H1 (cell line): ENCODE measurements around the gene KLF6. TPM values are rescaled to one million over a fixed set of nuclear protein-coding genes. Genes with fewer than 3 reads are reported as not detected.
A peak's percentile ranks its signal among the peaks of the same experiment; 100 is the strongest.

Experiments used
- CHD1 ChIP-seq: IDR thresholded peaks from 2 replicates; pipeline ENCODE4 v1.6.1; 2012; ENCODE audit warnings: low read depth, low read length, improper control_type of control experiment
- CHD2 ChIP-seq: IDR thresholded peaks from 2 replicates; pipeline ENCODE4 v1.6.1; 2012; ENCODE audit warnings: low read length, improper control_type of control experiment
- CTBP2 ChIP-seq: IDR thresholded peaks from 2 replicates; pipeline ENCODE4 v1.7.0; 2011; ENCODE audit warnings: borderline replicate concordance, mild to moderate bottlenecking, moderate library complexity, mixed read lengths, low read length; ENCODE audit not compliant: insufficient read depth, insufficient read length
- CTCF ChIP-seq, 3 experiments: IDR thresholded peaks; 1 replicate in 2 of 3; 2 replicates in 1 of 3; pipeline versions ENCODE4 v1.5.1 to v1.6.1; 2011; ENCODE audit warnings: low read length in 3 of 3, mild to moderate bottlenecking in 3 of 3, inconsistent platforms in 2 of 3, low read depth in 1 of 3, moderate library complexity in 1 of 3; ENCODE audit not compliant: insufficient read depth in 1 of 3; ENCODE audit errors: control extremely low read depth in 1 of 3
- EGR1 ChIP-seq: IDR thresholded peaks from 2 replicates; pipeline ENCODE4 v1.6.1; 2011; ENCODE audit warnings: low read depth, low read length, borderline replicate concordance
- EZH2 ChIP-seq: fragments of 200-600 bp; sonication (generic); IDR thresholded peaks from 2 replicates; pipeline ENCODE4 v1.7.1; 2012; ENCODE audit warnings: low read depth, mild to moderate bottlenecking, moderate library complexity, low read length, inconsistent platforms; ENCODE audit not compliant: severe bottlenecking
- GTF2F1 ChIP-seq: IDR thresholded peaks from 2 replicates; pipeline ENCODE4 v1.6.1; 2012; ENCODE audit warnings: low read depth, low read length, improper control_type of control experiment, borderline replicate concordance
- JUN ChIP-seq: IDR thresholded peaks from 2 replicates; pipeline ENCODE4 v1.6.1; 2011; ENCODE audit warnings: low read depth, mild to moderate bottlenecking, improper control_type of control experiment, low read length
- JUND ChIP-seq: IDR thresholded peaks from 2 replicates; pipeline ENCODE4 v1.6.1; 2011; ENCODE audit warnings: mild to moderate bottlenecking, improper control_type of control experiment, low read length
- MAX ChIP-seq: IDR thresholded peaks from 2 replicates; pipeline ENCODE4 v1.6.1; 2012; ENCODE audit warnings: inconsistent platforms
- PHF8 ChIP-seq: fragments of 200-600 bp; sonication (generic); conservative IDR thresholded peaks from 2 replicates; pipeline ENCODE4 v1.7.1; 2012; ENCODE audit warnings: low read depth, mild to moderate bottlenecking, inconsistent platforms, low read length, moderate library complexity
- POLR2A ChIP-seq, 2 experiments: IDR thresholded peaks; 1 replicate in 1 of 2; 2 replicates in 1 of 2; pipeline ENCODE4 v1.6.1; 2011; ENCODE audit warnings: low read depth in 2 of 2, low read length in 2 of 2, mild to moderate bottlenecking in 2 of 2; ENCODE audit errors: control extremely low read depth in 1 of 2
- POLR2AphosphoS5 ChIP-seq: IDR thresholded peaks from 2 replicates; pipeline ENCODE4 v1.6.1; 2011; ENCODE audit warnings: low read depth, low read length
- POU5F1 ChIP-seq: IDR thresholded peaks from 2 replicates; pipeline ENCODE4 v1.6.1; 2011; ENCODE audit warnings: low read depth, mild to moderate bottlenecking, low read length, moderate library complexity
- RFX5 ChIP-seq: IDR thresholded peaks from 2 replicates; pipeline ENCODE4 v1.6.1; 2011; ENCODE audit warnings: low read depth, low read length, improper control_type of control experiment, borderline replicate concordance
- SIRT6 ChIP-seq: IDR thresholded peaks from one replicate; pipeline ENCODE4 v1.7.1; 2012; ENCODE audit warnings: low read length, inconsistent platforms
- SIX5 ChIP-seq: IDR thresholded peaks from 2 replicates; pipeline ENCODE4 v1.6.1; 2011; ENCODE audit warnings: mild to moderate bottlenecking, low read depth, low read length
- SP1 ChIP-seq: IDR thresholded peaks from 2 replicates; pipeline ENCODE4 v1.6.1; 2011; ENCODE audit warnings: low read depth, low read length
- SUZ12 ChIP-seq: fragments of 200-600 bp; sonication (generic); IDR thresholded peaks from 2 replicates; pipeline ENCODE4 v1.6.1; 2012; ENCODE audit warnings: mild to moderate bottlenecking, inconsistent platforms, low read length, moderate library complexity, mixed read lengths
- TBP ChIP-seq: IDR thresholded peaks from 2 replicates; pipeline ENCODE4 v1.6.1; 2011; ENCODE audit warnings: low read depth, low read length, improper control_type of control experiment
- TCF12 ChIP-seq: IDR thresholded peaks from 2 replicates; pipeline ENCODE4 v1.6.1; 2011; ENCODE audit warnings: low read depth, mild to moderate bottlenecking, low read length
- TEAD4 ChIP-seq: IDR thresholded peaks from 2 replicates; pipeline ENCODE4 v1.6.1; 2012; ENCODE audit warnings: low read depth, low read length, inconsistent platforms, mixed read lengths
- ZNF274 ChIP-seq: IDR thresholded peaks from 2 replicates; pipeline ENCODE4 v1.7.0; 2012; ENCODE audit warnings: low read length, borderline replicate concordance; ENCODE audit errors: extremely low read depth
- polyA plus RNA-seq, 7 experiments: library from polyadenylated mRNA; depleted of rRNA in 3 of 7; stranded (reverse) in 5 of 7; unstranded in 2 of 7; fragments of >200 nt in 5 of 7; fragments of 200-250 nt in 2 of 7; gene quantifications; 1 replicate in 5 of 7; 2 replicates in 1 of 7; 4 replicates in 1 of 7; pipeline versions ENCODE4 v1.2.1 to v1.2.3, GENCODE V29; 2011 to 2013; ENCODE audit warnings: missing spikeins in 2 of 7, mixed read lengths in 2 of 7
- total RNA-seq: library from RNA; stranded (reverse); fragmentation: NEBNext Ultra II Directional; extraction: Animal tissue kit (Norgen Biotek cat#: 25700); gene quantifications from 2 replicates; pipeline ENCODE4 v1.2.1, GENCODE V29; 2021
- TF ChIP-seq, protein P1 (sequence below): IDR thresholded peaks from 2 replicates; pipeline ENCODE4 v1.6.1; 2011; ENCODE audit warnings: low read depth, mild to moderate bottlenecking, low read length; ENCODE audit not compliant: insufficient read depth

The KLF6 gene
- total and polyA plus RNA-seq, 2 of the 8 experiments (the other 6 are each of a cell fraction or from before 2014, with no cell fraction given), result 5.7 to 19.5 TPM

DNA sequence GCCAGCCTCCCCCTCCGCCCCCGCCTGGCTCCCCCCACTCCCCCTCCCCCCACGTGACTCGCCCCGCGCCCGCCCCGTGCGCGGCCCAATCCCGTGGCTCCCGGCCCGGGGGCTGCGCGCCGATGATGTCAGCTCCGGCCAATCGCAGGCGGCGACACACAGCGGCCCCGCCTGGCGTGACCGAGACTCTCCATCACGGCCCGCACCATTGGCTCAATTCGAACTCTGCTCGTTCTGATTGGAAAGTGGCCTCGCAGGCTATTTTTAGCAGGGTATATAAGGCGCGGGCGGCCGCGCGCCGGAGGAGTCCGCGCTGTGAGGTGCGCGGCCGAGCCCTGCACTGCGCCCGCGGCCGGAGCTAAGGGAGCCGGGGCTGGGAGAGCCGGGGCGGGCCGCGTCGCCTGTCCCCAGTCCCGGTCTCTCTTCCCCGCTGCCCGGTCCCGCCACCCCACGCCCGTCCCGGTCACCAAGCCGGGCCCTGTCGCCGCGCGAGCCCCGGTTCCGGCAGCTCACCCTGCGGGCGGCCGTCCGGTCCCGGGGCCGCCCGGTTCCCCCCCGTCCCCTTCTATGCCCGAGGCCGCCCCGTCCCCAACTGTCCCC, 342 bp upstream of the KLF6 start (continued):
- no peak for TF ChIP-seq SUZ12
- no peak for TF ChIP-seq CTCF (IDR thresholded peaks at IDR 0.05; ENCODE audit: control extremely low read depth in 1 of 3, insufficient read depth in 1 of 3, low read depth in 1 of 3, low read length in 3 of 3)
- no peak for TF ChIP-seq CTBP2
- peak; percentile 93 to 99 for TF ChIP-seq POLR2A (IDR thresholded peaks at IDR 0.05; ENCODE audit: control extremely low read depth in 1 of 2, low read depth in 2 of 2, low read length in 2 of 2)
- TF ChIP-seq, protein P1, sequence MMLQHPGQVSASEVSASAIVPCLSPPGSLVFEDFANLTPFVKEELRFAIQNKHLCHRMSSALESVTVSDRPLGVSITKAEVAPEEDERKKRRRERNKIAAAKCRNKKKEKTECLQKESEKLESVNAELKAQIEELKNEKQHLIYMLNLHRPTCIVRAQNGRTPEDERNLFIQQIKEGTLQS, result 0 out of 2 replicates have a peak, but pooled peaks have one; percentile 30
- peak; percentile 88 for TF ChIP-seq JUN
- no peak for TF ChIP-seq ZNF274
- peak; percentile 95 for TF ChIP-seq SP1
- peak; percentile 82 for TF ChIP-seq GTF2F1
- TF ChIP-seq JUND, result peak; percentile 90
- no peak for TF ChIP-seq EGR1
- TF ChIP-seq EZH2, result no peak
- TF ChIP-seq SIX5, result no peak
- no peak for TF ChIP-seq POU5F1
- TF ChIP-seq PHF8, result peak; percentile 72
- no peak for TF ChIP-seq RFX5
- no peak for TF ChIP-seq TEAD4
- no peak for TF ChIP-seq TCF12
- TF ChIP-seq CHD1, result no peak
- TF ChIP-seq POLR2AphosphoS5, result no peak; the same call in none of the 2 replicates
- no peak for TF ChIP-seq SIRT6
- TF ChIP-seq TBP, result peak; percentile 96
- peak; percentile 78 for TF ChIP-seq CHD2
- TF ChIP-seq MAX, result no peak
